NCI-H748 (cell line): ENCODE data around the gene GALNTL6.

ENCODE experiments used
- DNase-seq: peaks from one replicate; lab custom pipeline; 2025; ENCODE audit not compliant: unreplicated experiment; lab: John Stamatoyannopoulos, UW

The GALNTL6 gene

DNA sequence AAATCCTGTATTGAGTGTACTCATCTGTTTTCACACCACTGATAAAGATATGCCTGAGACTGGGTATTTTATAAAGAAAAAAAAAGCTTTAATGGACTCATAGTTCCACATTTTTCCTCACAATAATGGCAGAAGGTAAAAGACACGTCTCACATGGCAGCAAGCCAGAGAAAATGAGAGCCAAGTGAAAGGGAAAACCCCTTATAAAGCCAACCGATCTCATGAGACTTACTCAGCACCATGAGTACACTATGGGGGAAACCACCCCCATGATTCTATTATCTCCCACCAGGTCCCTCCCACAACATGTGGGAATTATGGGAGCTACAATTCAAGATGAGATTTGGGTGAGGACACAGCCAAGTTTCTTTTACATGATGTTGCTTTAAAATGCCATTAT is 171.9 kb downstream of the GALNTL6 start:
- DNase-seq = no peak

DNA sequence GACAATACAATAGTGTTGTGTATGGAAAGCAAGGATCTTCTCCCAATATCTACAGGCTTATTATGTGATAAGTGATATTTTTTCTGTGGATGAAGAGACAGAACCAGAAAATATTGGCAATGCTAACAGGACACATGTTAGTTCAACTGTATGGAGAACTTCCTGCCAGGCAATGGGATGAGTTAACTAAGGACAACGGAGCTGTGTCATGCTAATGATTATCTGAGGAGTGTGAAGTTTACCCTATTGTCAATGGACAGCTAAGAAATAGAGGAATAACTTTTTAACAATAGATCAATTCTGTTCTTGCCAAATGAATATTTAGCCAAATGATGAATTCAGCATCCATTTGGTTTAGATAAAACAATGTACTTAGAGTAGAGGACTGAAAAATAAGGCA is 180.0 kb downstream of the GALNTL6 start:
- no peak for DNase-seq

DNA sequence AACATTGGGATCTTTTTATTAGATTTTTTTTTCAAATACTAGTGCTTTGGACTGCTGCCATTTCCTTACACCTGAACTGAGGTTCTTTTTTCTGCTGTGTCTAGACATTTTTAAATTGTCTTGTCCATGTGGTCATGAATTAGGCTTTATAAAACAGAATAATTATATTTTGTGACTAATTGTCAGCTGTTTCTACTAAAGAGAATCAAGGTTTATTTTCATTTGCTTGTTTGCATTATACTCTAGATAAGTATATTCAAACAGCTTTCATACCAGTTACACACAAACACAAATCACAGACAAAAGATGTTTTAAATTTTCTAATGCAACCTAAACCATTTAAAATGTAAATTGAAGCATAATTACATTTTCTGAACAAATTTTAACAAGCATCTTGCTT is 194.7 kb downstream of the GALNTL6 start:
- DNase-seq = peak; percentile 50

DNA sequence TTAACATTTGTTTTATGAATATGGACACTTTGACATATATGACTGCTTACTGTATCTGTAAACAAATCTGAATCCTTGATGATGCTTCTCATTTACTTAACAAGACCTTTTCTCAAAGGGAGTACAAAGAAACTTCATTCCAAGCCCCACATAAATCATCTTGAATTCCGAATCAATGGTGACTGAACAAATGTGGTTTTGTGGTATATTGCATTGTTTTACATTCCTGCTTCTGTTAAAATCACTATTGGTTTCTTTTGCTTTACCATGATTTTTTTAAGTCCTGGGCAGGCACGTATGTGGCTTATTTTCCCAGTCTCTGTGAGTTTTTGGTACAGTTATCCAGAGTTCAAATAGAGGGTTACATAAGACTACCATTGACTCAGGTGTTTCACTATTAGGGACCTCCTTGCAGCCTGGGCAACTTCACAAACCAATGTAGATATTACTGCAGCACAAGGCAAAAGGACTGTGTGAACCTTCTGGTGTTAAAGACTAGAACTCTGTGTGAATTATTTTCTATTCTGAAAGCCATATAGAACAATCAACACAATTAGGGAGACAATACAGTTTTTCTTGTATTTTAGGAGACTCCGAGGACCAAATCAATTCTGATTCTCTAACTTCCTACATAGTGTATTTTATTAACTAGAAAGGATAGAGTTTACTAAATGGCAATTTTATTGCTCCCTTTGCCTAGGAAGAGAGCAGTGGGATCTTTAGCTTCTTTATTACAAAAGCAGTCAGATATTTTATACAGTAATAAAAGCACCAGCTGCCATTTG is 196.4 kb downstream of the GALNTL6 start:
- DNase-seq = no peak

- DNase-seq = no peak
Measured at GRCh38 chr4:172011196-172011595, 198.0 kb downstream of the GALNTL6 start.

- no peak for DNase-seq
Measured at GRCh38 chr4:172018358-172018757, 205.2 kb downstream of the GALNTL6 start.

DNA sequence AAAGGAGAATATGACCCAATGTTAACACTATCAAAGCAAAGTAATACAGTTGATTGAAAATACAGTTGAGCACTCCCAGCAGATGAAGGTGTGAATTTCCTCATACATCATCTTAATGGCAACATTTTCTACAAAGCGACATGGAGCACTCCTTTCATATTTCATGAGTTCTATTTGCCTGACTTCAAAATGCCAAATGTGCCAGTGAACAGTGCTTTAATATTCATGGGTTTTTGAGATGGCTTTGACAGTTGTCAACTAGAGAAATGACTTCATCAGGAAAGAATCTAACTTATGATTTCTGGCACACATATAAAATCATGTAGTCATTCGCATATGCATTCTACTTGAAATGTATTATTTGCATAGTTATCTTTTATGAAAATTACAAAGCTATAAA is 222.4 kb downstream of the GALNTL6 start:
- DNase-seq = no peak

DNA sequence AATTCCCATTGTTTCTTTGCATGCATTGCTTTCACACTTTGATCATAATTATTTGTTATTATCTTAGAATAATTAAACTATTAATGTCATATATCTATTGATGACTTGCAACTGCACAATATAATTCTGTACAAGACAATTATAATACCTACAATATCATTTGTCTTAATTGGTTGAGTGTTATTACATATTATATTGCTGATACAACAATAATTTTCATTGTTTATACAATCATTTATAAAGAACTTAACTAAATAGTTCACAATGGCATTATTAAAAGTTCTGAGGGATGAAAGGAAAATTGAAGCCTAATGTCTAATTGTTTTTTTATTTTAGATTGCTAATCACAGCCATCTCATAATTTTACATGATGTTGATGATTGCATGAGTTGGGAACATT is 227.6 kb downstream of the GALNTL6 start:
- no peak for DNase-seq

GRCh38 chr4:172042714-172043114 is 229.5 kb downstream of the GALNTL6 start:
- DNase-seq = peak; percentile 97

DNA sequence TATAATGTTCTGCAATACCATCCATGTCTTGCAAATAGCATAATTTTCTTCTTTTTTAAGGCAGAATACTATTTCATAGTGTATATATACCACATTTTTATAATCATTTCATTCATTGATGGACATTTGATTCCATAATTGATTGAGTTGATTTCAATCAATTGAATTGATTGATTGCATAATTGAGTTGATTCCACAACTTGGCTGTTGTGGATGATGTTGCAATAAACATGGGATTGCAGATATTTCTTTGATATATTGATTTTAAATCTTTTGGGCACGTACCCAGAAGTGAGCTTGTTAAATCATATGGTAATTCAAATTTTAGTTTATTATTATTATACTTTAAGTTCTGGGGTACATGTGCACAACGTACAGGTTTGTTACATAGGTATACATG is 232.8 kb downstream of the GALNTL6 start:
- no peak for DNase-seq

- DNase-seq = peak; percentile 7
Measured at GRCh38 chr4:172048666-172049065, 235.5 kb downstream of the GALNTL6 start.

GRCh38 chr4:172050911-172051310 is 237.7 kb downstream of the GALNTL6 start:
- DNase-seq = peak; percentile 97

DNA sequence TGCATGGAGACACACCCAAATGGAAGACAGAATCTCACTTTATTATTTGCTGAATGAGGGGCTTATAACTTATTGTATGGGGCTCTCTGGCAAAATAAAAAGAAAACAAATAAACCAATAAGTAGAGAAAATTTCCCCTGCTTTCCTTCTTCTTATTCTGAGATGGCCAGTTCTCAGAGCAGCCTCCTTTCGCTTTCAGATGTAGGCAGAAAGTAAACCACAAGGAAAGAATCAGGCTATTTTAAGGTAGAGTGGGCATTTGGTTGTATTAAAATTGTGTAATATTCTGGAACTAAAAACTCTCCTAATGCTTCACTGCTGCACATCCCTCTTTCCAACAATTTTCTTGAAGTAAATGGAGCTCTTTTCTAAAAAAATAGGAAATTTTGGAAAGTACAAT is 241.8 kb downstream of the GALNTL6 start:
- no peak for DNase-seq

GRCh38 chr4:172055498-172055897 is 242.3 kb downstream of the GALNTL6 start:
- no peak for DNase-seq

- no peak for DNase-seq
Measured at GRCh38 chr4:172061204-172061603, 248.0 kb downstream of the GALNTL6 start.

DNA sequence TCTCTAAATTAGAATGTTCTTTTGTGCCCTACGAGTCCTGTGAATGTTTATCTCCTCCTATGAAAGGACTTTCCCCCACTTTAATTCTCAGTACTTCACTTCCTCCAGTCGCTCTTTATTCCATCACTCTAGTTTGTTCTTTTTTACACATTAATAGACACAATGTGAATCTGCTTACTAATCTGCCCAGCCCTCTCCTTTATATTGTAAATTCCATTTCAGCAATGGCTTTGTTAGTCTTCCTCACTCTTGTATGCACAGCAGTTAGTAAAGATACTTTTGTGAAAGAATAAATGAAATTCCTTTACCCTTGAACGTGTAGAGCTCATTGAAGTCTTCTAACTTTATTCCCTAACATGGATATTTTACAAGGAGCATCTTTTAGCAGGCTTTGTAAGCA is 255.3 kb downstream of the GALNTL6 start:
- DNase-seq = no peak

DNA sequence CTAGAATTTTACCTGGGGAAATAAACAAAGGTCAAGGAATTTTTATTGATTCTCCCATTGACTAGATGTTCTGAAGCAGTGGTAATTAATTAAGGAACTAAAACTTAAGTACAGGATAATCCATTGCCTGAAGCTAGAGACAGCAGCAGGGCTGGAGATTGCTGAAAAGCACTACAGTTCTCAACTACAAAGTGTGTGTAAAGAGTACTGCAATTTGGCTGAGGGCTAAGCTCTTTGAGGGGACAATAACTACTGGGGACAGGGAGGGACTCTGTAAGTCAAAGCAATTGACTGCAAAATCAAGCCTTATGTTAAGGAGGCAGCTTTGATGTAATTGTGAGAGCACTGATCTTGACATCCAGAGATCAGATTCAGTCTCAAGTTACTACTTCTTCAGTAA is 260.4 kb downstream of the GALNTL6 start:
- DNase-seq = no peak

DNA sequence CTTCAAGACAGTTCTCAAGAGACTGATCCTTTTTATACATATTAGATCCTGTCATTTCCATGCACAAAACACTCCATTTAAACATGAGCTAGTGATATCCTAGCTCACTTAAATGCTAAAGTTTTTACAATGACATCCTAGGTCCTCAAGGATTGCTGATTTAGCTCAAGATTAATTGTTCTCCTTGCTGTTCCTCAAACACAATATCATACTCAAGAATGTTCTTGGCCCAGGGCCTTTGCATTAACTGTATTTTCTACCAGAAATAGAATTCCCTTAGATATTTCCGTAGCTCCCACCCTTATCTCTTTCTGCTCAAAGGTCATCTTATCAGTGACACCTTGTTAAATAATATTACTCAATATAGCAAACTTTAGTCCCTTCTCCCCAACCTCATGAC is 270.1 kb downstream of the GALNTL6 start:
- DNase-seq = no peak

DNA sequence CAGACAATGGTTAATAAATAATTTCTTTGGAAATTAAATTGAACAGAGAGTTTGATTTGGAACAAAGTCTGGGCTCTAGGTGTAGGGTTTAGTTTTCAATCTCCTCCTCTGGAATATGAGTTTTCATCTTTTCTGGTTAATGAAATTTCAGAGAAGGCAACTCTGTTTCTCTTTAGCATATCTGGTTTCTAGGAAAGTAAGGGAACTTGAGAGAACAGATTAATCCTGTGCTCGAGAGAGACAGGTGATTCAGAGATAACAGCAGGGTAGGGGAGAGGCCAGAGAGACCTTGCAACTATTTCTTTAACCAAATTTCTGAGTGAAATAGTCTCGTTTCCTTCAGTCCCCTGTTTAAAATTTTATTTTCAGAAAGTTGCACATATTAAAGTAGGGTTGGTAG is 275.4 kb downstream of the GALNTL6 start:
- no peak for DNase-seq

DNA sequence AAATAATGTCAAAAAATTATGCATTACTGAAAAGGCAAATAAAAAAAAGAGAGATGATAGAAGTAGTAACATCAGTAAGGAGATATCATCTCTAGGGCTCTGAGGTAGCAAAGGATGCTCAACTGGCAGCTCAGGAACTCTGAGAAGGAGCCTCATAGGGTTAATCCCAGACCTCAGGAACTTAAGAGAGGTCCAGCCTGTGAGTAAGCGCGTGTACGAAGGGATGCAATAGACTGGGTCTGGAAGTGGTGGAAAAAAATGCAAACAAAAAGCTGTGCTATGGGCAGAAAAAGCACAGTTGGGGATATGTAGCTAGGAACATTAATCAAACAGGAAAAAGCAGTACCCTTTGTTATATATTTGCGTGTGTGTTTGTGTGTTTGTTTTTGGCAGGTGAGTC is 282.0 kb downstream of the GALNTL6 start:
- peak; percentile 94 for DNase-seq

- peak; percentile 48 for DNase-seq
Measured at GRCh38 chr4:172096786-172097185, 283.6 kb downstream of the GALNTL6 start.

DNA sequence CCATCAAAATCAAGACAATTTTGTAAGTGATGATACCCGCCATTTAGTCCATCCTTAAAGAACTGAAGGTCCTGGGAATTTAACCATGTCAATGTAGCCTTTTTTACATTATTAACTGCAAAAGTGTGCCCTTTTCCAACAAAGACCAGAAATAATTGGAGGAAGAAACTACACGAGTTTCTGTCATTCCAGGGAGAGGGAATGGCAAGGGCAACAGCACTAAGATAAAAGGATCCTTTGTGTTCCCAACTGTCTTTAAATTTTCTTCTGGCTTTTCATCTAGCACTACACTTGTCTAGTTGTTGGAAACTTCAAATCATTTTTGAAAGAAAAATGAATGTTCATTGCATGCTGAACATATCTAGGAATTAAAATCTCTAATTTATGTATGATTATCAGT is 286.2 kb downstream of the GALNTL6 start:
- DNase-seq = no peak

DNA sequence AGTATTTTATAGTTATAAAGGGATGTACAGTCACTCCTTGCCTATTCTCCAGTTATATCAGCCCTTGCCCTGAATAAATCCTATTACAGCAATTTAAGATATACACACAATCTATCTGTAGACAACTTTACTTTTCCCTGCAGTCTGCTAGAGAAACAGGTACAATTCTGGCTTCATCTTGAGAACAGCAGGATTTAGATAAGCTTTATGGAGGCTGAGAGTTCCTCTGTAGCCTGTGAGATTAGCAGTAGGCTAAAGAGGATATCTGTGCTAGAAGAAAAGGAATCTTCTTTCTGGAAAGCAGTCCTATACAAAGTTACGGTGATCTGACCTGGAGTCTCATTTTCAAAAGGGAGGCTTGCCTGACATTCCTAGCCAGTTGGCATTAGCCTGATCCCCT is 290.3 kb downstream of the GALNTL6 start:
- no peak for DNase-seq
